Metanephros (tissue), 2 donors: Measurements from ENCODE around the gene RNF115. TPM values are rescaled to one million over a fixed set of nuclear protein-coding genes. Genes with fewer than 3 reads are reported as not detected.

Source experiments
- small RNA-seq: library from RNA; depleted of rRNA; stranded (forward); fragments of <200 nt; gene quantifications from one replicate; pipeline ENCODE3, GENCODE V24; 2014; ENCODE audit warnings: low replicate concordance
- total RNA-seq: library from RNA; depleted of rRNA; stranded (reverse); fragments of >200 nt; gene quantifications from one replicate; pipeline ENCODE4 v1.2.3, GENCODE V29; 2014

RNF115 gene
- total RNA-seq = 14.9 TPM

GRCh38 chr1:145823565-145824498 is at the start of gene RNF115, which contains the start of gene POLR3C:
RNF115 (minus strand) TSS chr1:145824095; CDS start chr1:145823873, 222 bp downstream.
POLR3C (plus strand) TSS chr1:145824200; CDS start chr1:145825777, 1,577 bp downstream.

DNA sequence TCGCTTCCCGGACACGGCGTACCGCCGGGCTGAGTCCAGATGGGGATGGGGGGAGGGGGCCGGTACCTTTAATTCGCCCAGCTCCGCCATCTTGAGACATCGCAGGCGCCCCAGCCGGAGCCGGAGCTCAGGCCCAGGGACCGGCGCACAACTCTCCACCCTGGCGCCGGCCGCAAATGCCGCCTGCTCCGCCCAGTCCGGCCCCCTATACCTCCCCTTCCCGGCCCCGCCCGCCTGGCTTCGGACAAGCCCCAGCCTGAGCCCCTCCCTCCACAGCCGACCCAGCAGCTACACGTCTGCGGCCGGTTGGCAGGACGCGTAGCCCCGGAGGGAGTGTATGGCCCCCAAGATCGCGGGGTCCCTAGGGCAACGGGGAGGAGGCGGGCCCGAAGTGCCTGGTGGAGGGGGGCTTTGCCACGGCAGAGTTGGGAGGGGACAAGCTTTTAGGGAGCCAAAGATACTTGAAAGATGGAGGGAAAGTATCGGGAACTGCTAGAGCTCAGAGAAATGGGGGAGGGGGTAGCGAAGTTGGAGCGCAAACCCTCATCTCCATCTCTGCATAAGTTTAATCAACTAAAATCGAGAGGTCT is 35.1 kb upstream of the RNF115 start, which contains the start of gene PIAS3:
Gene PIAS3 (minus strand): TSS at position 181 of the 590 bp plus-strand sequence. CDS start 91 bp downstream, at position 90.

GRCh38 chr1:145845514-145846161 is 21.7 kb upstream of the RNF115 start, which contains the start of gene NUDT17:
NUDT17 (plus strand) TSS chr1:145845630; CDS start chr1:145845641, 11 bp downstream.

GRCh38 chr1:145719230-145720079 is 104.4 kb downstream of the RNF115 start, which contains the start of gene CD160:
CD160 (plus strand) TSS chr1:145719499; CDS start chr1:145728328, 8,829 bp downstream.

GRCh38 chr1:145707183-145707867 is 116.6 kb downstream of the RNF115 start, which contains the start of gene PDZK1:
PDZK1 (minus strand) TSS chr1:145707368; CDS start chr1:145688021, 19,347 bp downstream.

Small RNA genes lying within 50 kb of the gene (small RNA-seq; reads per million reads assigned to genes)
- gene MIR6736 = not detected

Other genes starting within 250 kb of the RNF115 start
- 30.6 TPM for gene GPR89A, start 216.1 kb downstream of the RNF115 start, total RNA-seq
- 61.4 TPM for gene PDZK1, start 116.7 kb downstream of the RNF115 start, total RNA-seq
- gene CD160, start 104.6 kb downstream of the RNF115 start, total RNA-seq = 0.18 TPM
- 23.2 TPM for gene POLR3C, start 105 bp upstream of the RNF115 start, total RNA-seq
- gene NUDT17, start 21.5 kb upstream of the RNF115 start, total RNA-seq = 6.8 TPM
- 21.6 TPM for gene PIAS3, start 35.0 kb upstream of the RNF115 start, total RNA-seq
- gene ANKRD35, start 61.8 kb upstream of the RNF115 start, total RNA-seq = 3.1 TPM
- gene ITGA10, start 86.0 kb upstream of the RNF115 start, total RNA-seq = 1.2 TPM
- 27.0 TPM for gene PEX11B, start 94.6 kb upstream of the RNF115 start, total RNA-seq
- gene RBM8A, start 103.4 kb upstream of the RNF115 start, total RNA-seq = 55.0 TPM
- 24.3 TPM for gene LIX1L, start 133.9 kb upstream of the RNF115 start, total RNA-seq
- 0.41 TPM for gene ANKRD34A, start 140.5 kb upstream of the RNF115 start, total RNA-seq
- 9.9 TPM for gene POLR3GL, start 140.6 kb upstream of the RNF115 start, total RNA-seq
- 647 TPM for gene TXNIP, start 172.5 kb upstream of the RNF115 start, total RNA-seq
- gene HJV, start 197.6 kb upstream of the RNF115 start, total RNA-seq = 80.0 TPM